CD4-positive, CD25-positive, alpha-beta regulatory T cell (primary cell): Measurements from ENCODE around the gene RBP3. TPM values are rescaled to one million over a fixed set of nuclear protein-coding genes. Genes with fewer than 3 reads are reported as not detected.
A peak's percentile ranks its signal among the peaks of the same experiment; 100 is the strongest.

Source experiments
- ATAC-seq, 2 donors: fragments of 150-1000 bp; cut with Tn5 transposase; one replicate each; pipeline ENCODE4 v1.10.0; 2021; ENCODE audit warnings: low read depth in 2 of 2, moderate number of reproducible peaks in 2 of 2, moderate library complexity in 1 of 2
- DNase-seq, 3 donors: peaks; one replicate each; pipeline versions ENCODE4 v3.0.0 to v3.0.0-alpha.2; 2012 to 2022; ENCODE audit warnings: mixed read lengths in 1 of 3
- H3K27ac ChIP-seq: one replicate; pipeline ENCODE4 v1.7.0; 2013; ENCODE audit warnings: mild to moderate bottlenecking, low read length; ENCODE audit not compliant: insufficient read depth, poor library complexity, severe bottlenecking
- H3K27me3 ChIP-seq: one replicate; pipeline ENCODE4 v1.7.0; 2013; ENCODE audit warnings: low read length; ENCODE audit not compliant: control insufficient read depth, insufficient read depth
- H3K36me3 ChIP-seq: one replicate; pipeline ENCODE4 v1.7.0; 2013; ENCODE audit warnings: mild to moderate bottlenecking, low read length, moderate library complexity; ENCODE audit not compliant: control insufficient read depth, insufficient read depth
- H3K4me1 ChIP-seq: 2 replicates; pipeline ENCODE4 v1.7.0; 2013; ENCODE audit warnings: mild to moderate bottlenecking, low read length; ENCODE audit not compliant: insufficient read depth, control insufficient read depth, poor library complexity, severe bottlenecking
- H3K4me3 ChIP-seq: one replicate; pipeline ENCODE4 v1.7.0; 2013; ENCODE audit warnings: low read depth, mild to moderate bottlenecking, low read length, moderate library complexity
- H3K9me3 ChIP-seq, 2 experiments: 1 replicate in 1 of 2; 2 replicates in 1 of 2; pipeline ENCODE4 v1.7.0; 2013; ENCODE audit warnings: low read length in 2 of 2, mild to moderate bottlenecking in 1 of 2, moderate library complexity in 1 of 2; ENCODE audit not compliant: control insufficient read depth in 2 of 2
- H3K27ac Mint-ChIP-seq, 3 donors: one replicate each; pipeline ENCODE4 v1.8.0; 2020 to 2022; ENCODE audit warnings: mild to moderate bottlenecking in 3 of 3, mixed read lengths in 3 of 3, moderate library complexity in 2 of 3
- H3K27me3 Mint-ChIP-seq: one replicate; pipeline ENCODE4 v1.8.0; 2022; ENCODE audit warnings: mild to moderate bottlenecking, mixed read lengths
- H3K36me3 Mint-ChIP-seq: one replicate; pipeline ENCODE4 v1.8.0; 2020; ENCODE audit warnings: mixed read lengths
- H3K4me1 Mint-ChIP-seq, 4 donors: one replicate each; pipeline ENCODE4 v1.8.0; 2020 to 2022; ENCODE audit warnings: mixed read lengths in 4 of 4, mild to moderate bottlenecking in 1 of 4
- H3K4me3 Mint-ChIP-seq, 4 donors: one replicate each; pipeline ENCODE4 v1.8.0; 2020 to 2022; ENCODE audit warnings: mild to moderate bottlenecking in 4 of 4, mixed read lengths in 4 of 4, moderate library complexity in 3 of 4
- H3K9me3 Mint-ChIP-seq, 7 donors: one replicate each; pipeline ENCODE4 v1.8.0; 2020 to 2022; ENCODE audit warnings: mixed read lengths in 7 of 7, mild to moderate bottlenecking in 3 of 7, moderate library complexity in 2 of 7
- polyA plus RNA-seq, 4 donors: library from polyadenylated mRNA; unstranded; fragments of 300-500 nt; fragmentation: Illumina TruSeq; gene quantifications; one replicate each; pipeline ENCODE4 v1.2.3, GENCODE V29; 2021
- total RNA-seq: library from RNA; stranded (reverse); gene quantifications from one replicate; pipeline ENCODE4 v1.2.3, GENCODE V29; 2022

Gene RBP3
- total and polyA plus RNA-seq, 5 donors from 2014 or later, result not detected

DNA sequence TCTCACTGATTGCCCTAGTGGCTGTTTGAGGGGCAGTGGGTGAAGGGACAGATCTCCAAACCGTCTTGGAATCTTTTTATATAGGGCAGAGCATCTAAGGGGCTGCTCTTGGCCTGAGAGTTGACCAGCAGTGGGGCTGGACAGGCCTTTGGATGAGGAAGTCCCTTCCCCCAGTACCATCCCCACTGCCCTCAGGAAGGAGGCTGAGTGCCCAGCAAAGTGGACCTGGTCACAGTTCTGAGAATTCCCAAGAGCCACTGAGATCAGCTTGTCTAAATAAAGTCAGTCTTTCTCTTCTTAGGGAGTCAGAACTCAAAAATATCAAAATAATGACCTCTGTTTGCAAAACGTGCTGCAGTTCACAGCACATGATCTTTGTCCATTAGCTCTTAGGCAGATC lies 42.6 kb upstream of the RBP3 start:
- no peak for DNase-seq
- H3K27me3 ChIP-seq, result no peaks in the 10 kb centered on the region
- no peak overlapping the region for H3K4me3 ChIP-seq
- H3K9me3 Mint-ChIP-seq, result no peaks in the 10 kb centered on the region
- H3K36me3 ChIP-seq, result no peaks in the 10 kb centered on the region
- peaks cover 0 to 15% (median 2%) of the 10 kb centered on the region in 4 donors for H3K4me1 Mint-ChIP-seq
- H3K27me3 Mint-ChIP-seq, result peaks cover 5% of the 10 kb centered on the region
- H3K36me3 Mint-ChIP-seq, result no peaks in the 10 kb centered on the region
- peaks cover 1% of the 10 kb centered on the region for H3K4me1 ChIP-seq
- H3K9me3 ChIP-seq, result no peaks in the 10 kb centered on the region
- H3K27ac ChIP-seq, result no peak overlapping the region
- H3K27ac Mint-ChIP-seq, result no peak overlapping the region
- H3K4me3 Mint-ChIP-seq, result no peak overlapping the region
- ATAC-seq, result no peak

DNA sequence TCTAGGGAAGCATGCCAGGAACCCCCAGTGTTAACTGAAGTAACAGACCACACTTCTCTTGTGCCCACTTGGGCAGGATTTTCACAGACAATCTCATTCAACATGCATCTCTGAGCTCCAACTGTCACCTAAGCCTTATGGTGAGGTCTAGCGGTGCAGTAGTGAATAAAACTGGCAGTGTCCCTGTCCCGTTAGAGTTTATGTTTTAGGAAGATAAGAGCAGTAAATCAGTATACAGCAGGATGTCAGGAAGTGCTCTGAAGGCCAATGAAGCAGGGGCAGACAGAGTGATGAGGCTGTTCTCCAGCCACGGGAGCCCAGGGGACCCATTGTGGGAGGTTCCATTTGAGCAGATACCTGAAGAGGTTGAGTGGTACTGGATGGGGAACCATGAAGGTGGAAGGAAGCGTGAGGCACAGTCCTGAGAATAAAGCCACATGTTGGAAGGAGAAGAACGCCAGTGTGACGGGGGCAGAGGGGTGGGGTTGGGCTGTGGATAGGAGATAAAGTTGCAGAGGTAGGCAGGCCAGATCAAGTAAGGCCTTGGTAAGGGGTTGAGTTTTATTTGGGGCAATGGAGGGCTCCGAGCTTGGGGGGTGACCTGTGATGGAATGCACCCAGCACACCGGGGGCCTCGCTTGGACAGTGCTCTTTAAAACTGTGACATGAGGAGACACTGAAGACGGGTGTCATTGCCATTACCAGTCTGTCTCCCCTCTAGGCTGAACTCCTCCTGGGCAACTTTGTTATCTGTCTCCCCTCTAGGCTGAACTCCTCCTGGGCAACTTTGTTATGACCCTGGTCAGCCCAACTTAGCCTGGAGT lies 41.6 kb upstream of the RBP3 start:
- peaks cover 9% of the 10 kb centered on the region for H3K4me1 ChIP-seq
- Mint-ChIP-seq H3K27me3 (no peaks in the 10 kb centered on the region), H3K27ac (no peak overlapping the region), H3K4me3 (no peak overlapping the region), H3K9me3 (no peaks in the 10 kb centered on the region), H3K4me1 (peaks cover 0 to 18% (median 4%) of the 10 kb centered on the region in 4 donors), H3K36me3 (no peaks in the 10 kb centered on the region)
- ATAC-seq (no peak), DNase-seq (no peak)
- no peak overlapping the region for H3K4me3 ChIP-seq
- H3K27me3 ChIP-seq, result no peaks in the 10 kb centered on the region
- no peaks in the 10 kb centered on the region for H3K9me3 ChIP-seq
- H3K36me3 ChIP-seq, result no peaks in the 10 kb centered on the region
- H3K27ac ChIP-seq, result no peak overlapping the region

DNA sequence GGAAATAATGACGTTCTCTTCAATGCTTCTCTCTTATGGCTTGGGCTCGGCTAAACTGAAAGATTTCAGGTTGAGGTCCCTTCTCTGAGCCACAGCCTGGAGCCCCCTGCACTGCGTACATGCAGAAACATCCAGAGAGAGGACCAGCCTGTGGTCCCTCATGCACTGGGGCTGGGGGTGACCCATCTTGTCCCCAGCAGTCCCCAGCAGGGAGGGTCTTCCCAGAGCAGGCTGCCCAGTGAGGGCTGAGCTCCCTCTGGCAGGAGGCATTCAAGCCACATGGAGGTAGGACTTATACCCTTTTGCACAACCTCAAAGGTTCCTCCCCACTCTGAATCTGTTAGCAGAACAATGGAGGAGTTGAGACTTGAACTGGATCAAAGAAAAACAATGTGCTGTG lies 40.8 kb upstream of the RBP3 start:
- Mint-ChIP-seq H3K36me3 (no peaks in the 10 kb centered on the region), H3K4me1 (peaks cover 0 to 26% (median 9%) of the 10 kb centered on the region in 4 donors), H3K4me3 (no peak overlapping the region), H3K9me3 (no peaks in the 10 kb centered on the region), H3K27ac (no peak overlapping the region), H3K27me3 (no peaks in the 10 kb centered on the region)
- H3K9me3 ChIP-seq, result no peaks in the 10 kb centered on the region
- H3K27me3 ChIP-seq, result no peaks in the 10 kb centered on the region
- no peak overlapping the region for H3K4me3 ChIP-seq
- no peaks in the 10 kb centered on the region for H3K36me3 ChIP-seq
- H3K27ac ChIP-seq, result no peak overlapping the region
- ATAC-seq, result no peak
- DNase-seq, result no peak
- peaks cover 14% of the 10 kb centered on the region for H3K4me1 ChIP-seq

DNA sequence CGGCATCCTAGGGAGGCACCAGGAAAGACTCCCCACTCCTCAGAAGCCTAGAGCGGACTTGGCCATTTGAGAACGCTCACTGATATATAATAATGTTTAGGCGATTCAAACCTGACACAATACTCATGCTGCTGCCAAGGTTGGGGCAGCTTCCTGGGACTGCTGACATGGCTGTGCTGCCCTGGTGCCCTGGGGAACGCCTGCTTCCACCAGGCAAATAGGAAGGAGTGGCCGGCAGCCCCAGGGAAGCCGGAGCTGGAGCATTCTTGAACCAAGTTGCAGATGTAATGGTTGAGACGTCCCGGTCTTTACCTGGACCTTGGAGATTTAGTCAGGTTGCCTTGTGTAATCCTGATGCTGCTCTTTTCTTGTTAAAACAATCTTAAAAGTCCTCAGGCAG lies 39.4 kb upstream of the RBP3 start:
- Histone ChIP-seq H3K27ac (no peak overlapping the region), H3K4me3 (no peak overlapping the region), H3K36me3 (no peaks in the 10 kb centered on the region), H3K27me3 (no peaks in the 10 kb centered on the region), H3K9me3 (no peaks in the 10 kb centered on the region), H3K4me1 (peaks cover 14% of the 10 kb centered on the region)
- Mint-ChIP-seq H3K36me3 (no peaks in the 10 kb centered on the region), H3K4me3 (no peak overlapping the region), H3K27me3 (no peaks in the 10 kb centered on the region), H3K9me3 (no peaks in the 10 kb centered on the region), H3K27ac (no peak overlapping the region), H3K4me1 (peaks cover 0 to 27% (median 9%) of the 10 kb centered on the region in 4 donors)
- ATAC-seq, result no peak
- no peak for DNase-seq

DNA sequence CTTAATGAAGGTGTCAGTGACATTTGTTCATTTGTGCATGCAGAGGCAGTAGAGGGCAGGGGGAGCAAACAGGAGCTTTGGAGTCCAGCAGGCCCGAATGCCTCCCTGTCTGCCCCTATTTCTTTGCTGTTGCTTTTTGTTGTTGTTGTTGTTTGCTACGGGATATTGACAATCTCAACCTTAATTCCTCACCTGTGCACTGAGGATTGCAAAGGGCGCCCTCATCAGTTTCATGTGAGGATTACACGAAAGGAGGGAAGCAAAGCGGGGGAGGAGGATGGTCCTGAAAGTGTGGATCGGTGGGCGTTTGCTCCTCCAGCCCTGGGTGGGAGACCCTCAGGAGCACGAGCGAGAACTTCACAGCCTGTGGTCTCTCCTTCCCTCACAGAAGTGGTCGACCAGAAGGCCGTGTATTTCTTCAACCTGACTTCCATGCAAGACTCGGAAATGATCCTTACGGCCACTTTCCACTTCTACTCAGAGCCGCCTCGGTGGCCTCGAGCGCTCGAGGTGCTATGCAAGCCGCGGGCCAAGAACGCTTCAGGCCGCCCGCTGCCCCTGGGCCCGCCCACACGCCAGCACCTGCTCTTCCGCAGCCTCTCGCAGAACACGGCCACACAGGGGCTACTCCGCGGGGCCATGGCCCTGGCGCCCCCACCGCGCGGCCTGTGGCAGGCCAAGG lies 38.6 kb upstream of the RBP3 start:
- no peak overlapping the region for H3K4me3 Mint-ChIP-seq
- no peaks in the 10 kb centered on the region for H3K36me3 Mint-ChIP-seq
- no peaks in the 10 kb centered on the region for H3K27me3 Mint-ChIP-seq
- peaks cover 0 to 2% (median 0%) of the 10 kb centered on the region in 7 donors for H3K9me3 Mint-ChIP-seq
- no peaks in the 10 kb centered on the region for H3K36me3 ChIP-seq
- no peak overlapping the region for H3K4me3 ChIP-seq
- peaks cover 14% of the 10 kb centered on the region for H3K4me1 ChIP-seq
- no peaks in the 10 kb centered on the region for H3K9me3 ChIP-seq
- H3K27ac ChIP-seq, result no peak overlapping the region
- no peak overlapping the region for H3K27ac Mint-ChIP-seq
- H3K27me3 ChIP-seq, result no peaks in the 10 kb centered on the region
- DNase-seq (no peak), ATAC-seq (no peak)
- peaks cover 0 to 27% (median 9%) of the 10 kb centered on the region in 4 donors for H3K4me1 Mint-ChIP-seq

DNA sequence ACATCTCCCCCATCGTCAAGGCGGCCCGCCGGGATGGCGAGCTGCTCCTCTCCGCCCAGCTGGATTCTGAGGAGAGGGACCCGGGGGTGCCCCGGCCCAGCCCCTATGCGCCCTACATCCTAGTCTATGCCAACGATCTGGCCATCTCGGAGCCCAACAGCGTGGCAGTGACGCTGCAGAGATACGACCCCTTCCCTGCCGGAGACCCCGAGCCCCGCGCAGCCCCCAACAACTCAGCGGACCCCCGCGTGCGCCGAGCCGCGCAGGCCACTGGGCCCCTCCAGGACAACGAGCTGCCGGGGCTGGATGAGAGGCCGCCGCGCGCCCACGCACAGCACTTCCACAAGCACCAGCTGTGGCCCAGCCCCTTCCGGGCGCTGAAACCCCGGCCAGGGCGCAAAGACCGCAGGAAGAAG lies 38.1 kb upstream of the RBP3 start:
- Mint-ChIP-seq H3K9me3 (peaks cover 0 to 2% (median 0%) of the 10 kb centered on the region in 7 donors), H3K27ac (no peak overlapping the region), H3K4me1 (peaks cover 0 to 27% (median 9%) of the 10 kb centered on the region in 4 donors)

DNA sequence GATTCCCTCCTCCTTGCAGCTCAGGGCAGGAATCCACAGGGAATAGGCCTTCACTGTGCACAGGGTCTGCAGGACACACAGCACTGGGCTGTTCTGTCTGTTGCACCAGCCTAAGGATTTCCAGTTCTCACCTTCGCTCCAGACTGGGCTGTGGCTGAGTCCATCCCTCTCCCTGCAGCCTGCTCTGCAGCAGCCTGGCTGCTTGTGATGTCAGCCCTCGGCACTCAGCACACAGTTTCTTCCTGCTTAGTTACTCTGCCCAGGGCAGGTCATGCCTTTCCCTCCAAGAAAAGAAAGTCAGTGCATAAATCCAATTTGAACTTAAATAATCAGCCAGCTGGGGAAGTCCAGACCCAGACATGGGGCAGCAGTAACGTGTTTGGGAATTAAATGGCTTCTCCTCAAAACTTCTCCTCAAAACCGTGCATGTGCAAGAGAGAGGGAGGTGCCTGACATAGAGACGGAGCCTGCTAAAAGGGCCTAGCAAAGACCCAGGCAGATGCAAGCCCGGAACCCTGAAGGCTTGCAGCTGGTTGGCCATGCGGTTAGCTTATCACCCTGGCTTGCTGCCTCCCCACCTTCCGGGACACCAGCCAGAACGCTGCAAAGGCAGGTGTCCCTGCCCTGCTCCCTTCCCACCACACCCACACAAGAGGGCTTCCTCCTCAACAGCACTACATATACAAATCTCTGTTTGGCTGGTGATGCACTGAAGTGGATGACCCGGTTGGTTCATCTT lies 36.8 kb upstream of the RBP3 start:
- H3K27me3 ChIP-seq, result no peaks in the 10 kb centered on the region
- ATAC-seq, result peak; percentile 59 to 61
- H3K4me1 ChIP-seq, result peaks cover 14% of the 10 kb centered on the region
- H3K27me3 Mint-ChIP-seq, result peaks cover 5% of the 10 kb centered on the region
- H3K9me3 ChIP-seq, result no peaks in the 10 kb centered on the region
- peaks cover 0 to 27% (median 8%) of the 10 kb centered on the region in 4 donors for H3K4me1 Mint-ChIP-seq
- H3K36me3 ChIP-seq, result no peaks in the 10 kb centered on the region
- H3K9me3 Mint-ChIP-seq, result peaks cover 0 to 2% (median 0%) of the 10 kb centered on the region in 7 donors
- peak overlapping the region; percentile 41 for H3K4me3 ChIP-seq
- peak overlapping the region; percentile 30 to 76 (median 44) for H3K4me3 Mint-ChIP-seq
- no peaks in the 10 kb centered on the region for H3K36me3 Mint-ChIP-seq
- H3K27ac ChIP-seq, result peak overlapping the region; percentile 42
- peak in 2 of 3 donors; percentile 47 to 64 for DNase-seq
- peak overlapping the region in 2 of 3 donors; percentile 32 to 59 for H3K27ac Mint-ChIP-seq

More for the DNA sequence above, 38.1 kb upstream of the RBP3 start:
- no peaks in the 10 kb centered on the region for H3K36me3 ChIP-seq
- no peak overlapping the region for H3K4me3 Mint-ChIP-seq
- no peaks in the 10 kb centered on the region for H3K27me3 Mint-ChIP-seq
- H3K9me3 ChIP-seq, result no peaks in the 10 kb centered on the region
- no peak overlapping the region for H3K4me3 ChIP-seq
- peaks cover 14% of the 10 kb centered on the region for H3K4me1 ChIP-seq
- DNase-seq (no peak), ATAC-seq (no peak)
- no peak overlapping the region for H3K27ac ChIP-seq
- H3K27me3 ChIP-seq, result no peaks in the 10 kb centered on the region
- H3K36me3 Mint-ChIP-seq, result no peaks in the 10 kb centered on the region
